Body of pancreas (tissue), 4 donors: Measurements from ENCODE around the gene SLC22A3. TPM values are rescaled to one million over a fixed set of nuclear protein-coding genes. Genes with fewer than 3 reads are reported as not detected.

Experiments
- ATAC-seq: fragments of 150-250 bp; one replicate; pipeline ENCODE4 v1.9.1; 2016
- DNase-seq, 4 donors: peaks; one replicate each; pipeline ENCODE4 v3.0.0-alpha.2; 2019
- H3K27ac ChIP-seq, 4 donors: fragments of 200-600 bp; sonication (generic); 1 replicate in 3 of 4; 2 replicates in 1 of 4; pipeline versions ENCODE4 v1.5.1 to v1.6.1; 2016 to 2019; ENCODE audit warnings: mild to moderate bottlenecking in 1 of 4, mixed read lengths in 1 of 4, moderate library complexity in 1 of 4
- H3K27me3 ChIP-seq, 2 donors: fragments of 200-600 bp; sonication (generic); one replicate each; pipeline ENCODE4 v1.6.0; 2016; ENCODE audit warnings: mild to moderate bottlenecking in 1 of 2
- H3K36me3 ChIP-seq, 2 donors: fragments of 200-600 bp; sonication (generic); replicated peaks in 1 of 2; 2 replicates each; pipeline ENCODE4 v1.5.1; 2016; ENCODE audit warnings: low read depth in 2 of 2; ENCODE audit not compliant: insufficient read depth in 1 of 2
- H3K4me1 ChIP-seq: fragments of 200-600 bp; sonication (generic); one replicate; pipeline ENCODE4 v1.6.0; 2016
- H3K4me3 ChIP-seq, 2 donors: fragments of 200-600 bp; sonication (generic); 1 replicate in 1 of 2; 2 replicates in 1 of 2; pipeline ENCODE4 v1.5.1; 2016 to 2019
- H3K9me3 ChIP-seq, 3 donors: fragments of 200-600 bp; sonication (generic); 1 replicate in 2 of 3; 2 replicates in 1 of 3; pipeline ENCODE4 v1.5.1; 2016
- POLR2A ChIP-seq, 3 donors: fragments of 450-650 bp; IDR thresholded peaks; one replicate each; pipeline ENCODE4 v1.6.1; 2016; ENCODE audit warnings: antibody characterized with exemption in 3 of 3, mild to moderate bottlenecking in 2 of 3
- WGBS, 2 donors: methylation state at CpG; one replicate each; pipeline ENCODE4 v1.1.5; 2017; 5-methylcytosine and 5-hydroxymethylcytosine counted together
- intact Hi-C: fragments of 100-400 bp; cut with DNase I; formaldehyde crosslinking; loops from one replicate; pipeline ENCODE4 v1.15.1; 2023
- total RNA-seq, 2 donors: library from RNA; depleted of rRNA; stranded (reverse); fragments of >200 nt; gene quantifications; one replicate each; pipeline ENCODE4 v1.1.0, GENCODE V29; 2016
- TF ChIP-seq, protein P1 (sequence below), 7 experiments: fragments of 450-650 bp in 4 of 7; fragments of 200-600 bp in 3 of 7; sonication (generic) in 3 of 7; IDR thresholded peaks; one replicate each; pipeline ENCODE4 v1.5.1; 2016 to 2019; ENCODE audit warnings: antibody characterized with exemption in 7 of 7

The SLC22A3 gene
- total RNA-seq, 2 donors from 2014 or later = 4.9 TPM; not detected in 1

DNA sequence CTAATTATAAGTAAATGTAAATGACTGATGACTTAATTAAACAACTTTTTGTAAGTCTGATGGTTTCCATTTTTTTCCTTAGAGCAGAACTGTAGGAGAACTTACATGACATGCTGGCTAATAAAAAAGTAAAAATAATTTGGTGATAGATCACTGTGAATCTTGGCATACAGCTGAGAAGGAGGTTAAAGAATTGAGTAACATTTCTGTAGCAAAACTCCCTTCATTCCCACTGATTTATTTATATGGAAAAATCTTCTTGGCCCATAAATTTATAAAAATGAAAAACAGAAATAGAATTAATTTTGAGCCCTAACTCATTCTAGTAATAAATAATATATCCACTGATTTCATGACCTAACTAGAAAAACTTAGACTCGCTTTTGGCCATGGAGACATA, 48.1 kb downstream of the SLC22A3 start:
- H3K4me1 ChIP-seq = peaks cover 22% of the 10 kb centered on the region
- 92 to 95% methylated on average over 1 of the region's 1 CpG for WGBS, 2 donors

DNA sequence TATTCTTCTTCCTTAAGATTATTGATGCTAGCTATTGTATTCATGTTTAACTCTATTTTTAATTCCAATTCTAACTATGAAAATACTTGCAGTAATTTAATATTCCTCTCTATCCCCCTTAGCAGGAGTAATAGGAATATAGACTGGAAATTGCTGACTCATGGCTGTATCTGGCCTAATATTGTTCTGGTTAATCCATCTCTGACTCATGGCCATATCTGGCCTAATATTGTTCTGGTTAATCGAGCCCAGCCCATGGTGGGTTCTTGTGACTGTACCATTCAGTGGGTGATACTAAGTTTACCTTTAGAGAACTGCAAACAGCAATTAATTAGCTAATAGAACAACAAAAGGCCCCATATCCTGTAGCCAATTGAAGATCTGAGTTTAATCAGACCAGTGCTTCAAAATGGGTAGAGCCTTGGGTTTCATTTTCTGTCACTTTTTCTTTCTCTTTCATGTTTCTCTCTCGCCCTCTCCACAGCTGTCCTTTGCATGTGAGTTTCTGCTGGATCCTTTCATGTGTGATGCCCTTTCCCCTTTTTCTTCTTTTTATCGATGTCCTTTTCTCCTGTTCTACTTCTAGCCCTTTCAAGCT, 50.6 kb downstream of the SLC22A3 start:
- intact Hi-C loops = no loop called here
- Histone ChIP-seq H3K27me3 (no peaks in the 10 kb centered on the region), H3K4me1 (peaks cover 11% of the 10 kb centered on the region), H3K9me3 (no peaks in the 10 kb centered on the region), H3K27ac (no peak overlapping the region), H3K36me3 (no peaks in the 10 kb centered on the region), H3K4me3 (no peak overlapping the region)
- DNase-seq (no peak), ATAC-seq (no peak)
- WGBS, 2 donors = 70 to 83% methylated on average over 3 of the region's 3 CpGs
- TF ChIP-seq POLR2A (IDR thresholded peaks at IDR 0.05) = no peak
- TF ChIP-seq, protein P1, sequence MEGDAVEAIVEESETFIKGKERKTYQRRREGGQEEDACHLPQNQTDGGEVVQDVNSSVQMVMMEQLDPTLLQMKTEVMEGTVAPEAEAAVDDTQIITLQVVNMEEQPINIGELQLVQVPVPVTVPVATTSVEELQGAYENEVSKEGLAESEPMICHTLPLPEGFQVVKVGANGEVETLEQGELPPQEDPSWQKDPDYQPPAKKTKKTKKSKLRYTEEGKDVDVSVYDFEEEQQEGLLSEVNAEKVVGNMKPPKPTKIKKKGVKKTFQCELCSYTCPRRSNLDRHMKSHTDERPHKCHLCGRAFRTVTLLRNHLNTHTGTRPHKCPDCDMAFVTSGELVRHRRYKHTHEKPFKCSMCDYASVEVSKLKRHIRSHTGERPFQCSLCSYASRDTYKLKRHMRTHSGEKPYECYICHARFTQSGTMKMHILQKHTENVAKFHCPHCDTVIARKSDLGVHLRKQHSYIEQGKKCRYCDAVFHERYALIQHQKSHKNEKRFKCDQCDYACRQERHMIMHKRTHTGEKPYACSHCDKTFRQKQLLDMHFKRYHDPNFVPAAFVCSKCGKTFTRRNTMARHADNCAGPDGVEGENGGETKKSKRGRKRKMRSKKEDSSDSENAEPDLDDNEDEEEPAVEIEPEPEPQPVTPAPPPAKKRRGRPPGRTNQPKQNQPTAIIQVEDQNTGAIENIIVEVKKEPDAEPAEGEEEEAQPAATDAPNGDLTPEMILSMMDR (IDR thresholded peaks at IDR 0.05) = no peak

More for the DNA sequence above, 48.1 kb downstream of the SLC22A3 start:
- Histone ChIP-seq H3K9me3 (no peaks in the 10 kb centered on the region), H3K4me3 (no peak overlapping the region), H3K36me3 (no peaks in the 10 kb centered on the region), H3K27me3 (no peaks in the 10 kb centered on the region), H3K27ac (no peak overlapping the region)
- TF ChIP-seq, protein P1 (IDR thresholded peaks at IDR 0.05) = no peak
- no peak for TF ChIP-seq POLR2A (IDR thresholded peaks at IDR 0.05)
- intact Hi-C loops = no loop called here
- no peak for DNase-seq
- ATAC-seq = no peak

DNA sequence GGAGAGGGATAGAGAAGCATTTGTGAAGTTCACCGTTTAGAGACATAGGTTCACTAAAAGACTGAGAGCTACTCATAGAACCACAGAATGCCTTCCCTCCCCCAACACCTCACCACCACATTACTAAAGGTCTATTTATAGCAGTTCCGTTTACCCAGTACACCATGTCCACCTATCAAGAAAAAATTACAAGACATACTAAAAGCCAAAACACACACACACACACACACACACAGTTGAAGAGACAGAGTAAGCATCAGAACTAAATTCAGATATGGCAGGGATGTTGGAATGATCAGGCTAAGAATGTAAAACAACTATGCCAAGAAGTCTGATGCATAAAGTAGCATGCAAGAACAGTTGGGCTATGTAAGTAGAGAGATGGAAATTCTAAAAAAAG, 52.3 kb downstream of the SLC22A3 start:
- DNase-seq (peak in 2 of 4 donors; percentile 22 to 53), ATAC-seq (peak; percentile 47)
- Histone ChIP-seq H3K36me3 (no peaks in the 10 kb centered on the region), H3K4me3 (no peak overlapping the region), H3K4me1 (no peaks in the 10 kb centered on the region), H3K9me3 (no peaks in the 10 kb centered on the region), H3K27me3 (no peaks in the 10 kb centered on the region), H3K27ac (peak overlapping the region in 1 of 4 donors; percentile 44)
- intact Hi-C loops = no loop called here
- WGBS, 2 donors = 40 to 46% methylated on average over 2 of the region's 2 CpGs
- TF ChIP-seq, protein P1 (IDR thresholded peaks at IDR 0.05) = no peak
- TF ChIP-seq POLR2A (IDR thresholded peaks at IDR 0.05) = no peak

DNA sequence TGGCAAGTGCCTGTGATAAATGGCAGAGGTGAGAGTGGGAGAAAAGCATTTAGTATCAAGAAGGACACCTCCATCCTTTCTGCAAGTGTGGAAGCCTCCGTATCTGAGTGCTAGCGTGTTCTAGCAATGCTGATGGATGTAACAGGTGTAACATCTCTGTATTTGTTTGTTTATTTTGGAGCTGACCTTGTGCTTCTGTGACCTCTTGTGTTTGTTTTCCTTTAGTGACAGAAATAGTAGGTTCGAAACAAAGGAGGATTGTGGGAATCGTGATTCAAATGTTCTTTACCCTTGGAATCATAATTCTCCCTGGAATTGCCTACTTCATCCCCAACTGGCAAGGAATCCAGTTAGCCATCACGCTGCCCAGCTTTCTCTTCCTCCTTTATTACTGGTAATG, 60.4 kb downstream of the SLC22A3 start:
- no peaks in the 10 kb centered on the region for H3K4me1 ChIP-seq
- intact Hi-C loops = no loop called here
- 46 to 49% methylated on average over 5 of the region's 5 CpGs for WGBS, 2 donors
- H3K4me3 ChIP-seq = no peak overlapping the region
- no peak for TF ChIP-seq POLR2A (IDR thresholded peaks at IDR 0.05)
- TF ChIP-seq, protein P1 (IDR thresholded peaks at IDR 0.05) = no peak
- H3K27me3 ChIP-seq = no peaks in the 10 kb centered on the region
- no peak for ATAC-seq
- no peaks in the 10 kb centered on the region for H3K9me3 ChIP-seq
- DNase-seq = no peak
- no peak overlapping the region for H3K27ac ChIP-seq
- no peaks in the 10 kb centered on the region for H3K36me3 ChIP-seq

DNA sequence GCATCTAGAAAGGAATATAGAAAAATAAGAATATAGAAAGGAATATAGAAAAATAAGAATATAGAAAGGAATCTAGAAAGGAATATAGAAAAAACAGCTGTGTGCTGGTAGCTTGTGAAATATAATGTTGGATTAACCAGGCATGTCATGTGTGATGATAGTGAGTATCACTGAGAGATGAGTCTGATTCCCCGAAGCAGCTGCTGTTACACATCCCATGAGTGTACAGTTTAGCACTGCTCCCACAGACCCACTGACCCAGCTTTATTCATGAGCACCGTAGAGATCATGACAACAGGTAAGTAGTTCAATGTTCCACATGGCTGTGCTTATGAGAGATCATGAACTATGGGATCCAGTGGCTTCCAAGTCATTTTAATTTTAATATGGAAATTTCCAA, 64.8 kb downstream of the SLC22A3 start:
- H3K27me3 ChIP-seq = no peaks in the 10 kb centered on the region
- no peaks in the 10 kb centered on the region for H3K36me3 ChIP-seq
- H3K4me3 ChIP-seq = no peak overlapping the region
- no peak for ATAC-seq
- H3K9me3 ChIP-seq = no peaks in the 10 kb centered on the region
- H3K4me1 ChIP-seq = no peaks in the 10 kb centered on the region
- H3K27ac ChIP-seq = no peak overlapping the region
- WGBS, 2 donors = 78 to 81% methylated on average over 2 of the region's 2 CpGs
- no peak for DNase-seq
- TF ChIP-seq, protein P1 (IDR thresholded peaks at IDR 0.05) = no peak
- no peak for TF ChIP-seq POLR2A (IDR thresholded peaks at IDR 0.05)
- intact Hi-C loops = no loop called here
